HG02759 (cell line): ENCODE results near the gene NPEPL1.
A peak's percentile ranks its signal among the peaks of the same experiment; 100 is the strongest.

Experiments used
- ATAC-seq: cut with Tn5 transposase; IDR thresholded peaks from one replicate; pipeline ENCODE4 v1.9.1; 2021; ENCODE audit warnings: mild to moderate bottlenecking, moderate library complexity; ENCODE audit not compliant: unreplicated experiment

The NPEPL1 gene

DNA sequence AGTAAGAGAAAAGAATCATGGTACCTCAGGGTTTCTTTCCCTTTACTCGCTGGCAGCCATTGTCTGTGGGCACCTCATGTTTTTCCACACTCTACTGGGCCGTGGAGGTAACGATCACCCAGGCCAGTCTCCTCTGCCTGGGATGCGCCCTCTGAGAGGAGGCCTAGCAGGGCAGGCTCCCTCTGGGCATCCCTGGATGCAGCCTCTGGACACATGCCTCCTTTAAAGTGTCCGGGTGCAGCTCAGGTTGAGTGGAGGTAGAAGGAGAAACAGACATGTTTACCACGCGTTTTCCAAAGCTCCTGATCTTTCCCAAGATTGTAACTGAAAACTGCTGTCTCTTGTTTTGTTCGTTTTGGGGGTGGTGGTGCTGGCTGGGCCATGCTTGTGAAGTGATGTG is 13.8 kb upstream of the NPEPL1 start:
- no peak for ATAC-seq

GRCh38 chr20:58682656-58683531 is 9.7 kb upstream of the NPEPL1 start:
- ATAC-seq: no peak

GRCh38 chr20:58684291-58684690 is 8.3 kb upstream of the NPEPL1 start:
- ATAC-seq: no peak

- ATAC-seq: no peak
Observed at GRCh38 chr20:58685988-58686387, 6.6 kb upstream of the NPEPL1 start.

DNA sequence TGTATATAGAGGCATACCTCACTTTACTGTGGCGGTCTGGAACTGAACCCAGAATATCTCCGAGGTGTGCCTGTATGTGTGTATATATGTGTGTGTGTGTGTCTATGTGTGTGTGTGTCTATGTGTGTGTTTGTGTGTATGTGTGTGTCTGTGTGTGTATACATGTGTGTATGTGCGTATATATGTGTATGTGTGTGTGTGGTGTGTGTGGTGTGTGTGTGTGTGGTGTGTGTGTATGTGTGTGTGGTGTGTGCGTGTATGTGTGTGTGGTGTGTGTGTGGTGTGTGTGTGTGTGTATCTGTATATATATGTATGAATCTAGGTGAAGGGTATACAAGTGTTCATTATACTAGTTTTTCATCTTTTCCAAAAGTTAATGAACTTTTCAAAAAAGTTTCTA is 4.2 kb upstream of the NPEPL1 start:
- no peak for ATAC-seq

DNA sequence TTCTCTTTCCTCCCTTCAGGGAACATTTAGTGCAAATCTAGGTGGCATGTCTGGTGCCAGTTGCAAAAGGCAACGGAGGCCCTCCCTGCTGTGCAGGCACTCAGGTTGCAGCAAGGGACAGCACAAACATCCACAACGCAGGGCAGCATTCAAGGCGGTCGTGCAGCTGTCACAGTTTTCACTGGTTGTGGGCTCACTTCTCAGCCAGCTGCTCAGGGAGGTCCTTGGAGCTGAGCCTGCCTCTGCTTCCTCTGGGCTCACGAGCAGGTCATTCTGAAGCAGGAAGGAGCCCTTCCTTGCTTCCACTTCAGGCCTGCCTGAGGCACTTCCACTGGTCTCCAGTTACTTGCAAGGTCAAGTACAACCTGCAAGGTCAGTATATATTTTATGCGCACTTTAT is 3.8 kb upstream of the NPEPL1 start:
- ATAC-seq: no peak

DNA sequence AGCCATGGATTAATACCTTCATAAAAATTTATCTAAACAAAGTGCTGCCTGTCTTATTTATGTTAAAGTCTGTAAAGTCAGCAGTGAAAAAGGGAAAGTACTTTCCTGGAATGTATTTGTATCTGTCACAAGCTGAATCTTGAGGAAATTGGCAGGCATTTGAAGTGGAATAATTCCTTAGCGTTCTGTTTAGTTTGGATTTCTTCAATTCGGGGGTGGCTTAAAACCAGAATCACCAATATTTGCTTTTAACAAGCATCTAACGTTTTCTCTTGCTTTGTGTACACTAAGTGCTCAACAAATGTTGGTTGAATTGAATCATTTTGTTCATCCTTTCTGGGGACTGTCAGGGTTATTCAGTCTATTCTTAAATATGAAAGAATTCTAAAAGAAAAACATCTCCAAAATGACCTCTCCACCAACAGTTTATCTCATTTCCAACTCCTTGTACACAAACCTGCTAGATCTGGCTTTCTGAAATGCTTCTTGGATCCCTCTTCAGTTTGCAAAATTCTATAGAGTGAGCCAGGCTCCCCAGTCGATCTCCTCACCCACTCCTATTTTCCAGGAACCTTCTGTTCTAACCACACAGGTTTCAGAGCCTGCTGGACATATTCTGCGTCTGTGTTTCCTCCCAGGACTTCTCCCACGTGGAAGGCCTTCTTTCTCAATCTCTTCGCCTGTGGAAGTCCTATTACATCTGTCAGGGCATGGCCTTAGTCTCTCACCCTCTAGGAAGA is 2.0 kb upstream of the NPEPL1 start:
- no peak for ATAC-seq

- ATAC-seq: no peak
Observed at GRCh38 chr20:58691773-58692578, 624 bp upstream of the NPEPL1 start.

DNA sequence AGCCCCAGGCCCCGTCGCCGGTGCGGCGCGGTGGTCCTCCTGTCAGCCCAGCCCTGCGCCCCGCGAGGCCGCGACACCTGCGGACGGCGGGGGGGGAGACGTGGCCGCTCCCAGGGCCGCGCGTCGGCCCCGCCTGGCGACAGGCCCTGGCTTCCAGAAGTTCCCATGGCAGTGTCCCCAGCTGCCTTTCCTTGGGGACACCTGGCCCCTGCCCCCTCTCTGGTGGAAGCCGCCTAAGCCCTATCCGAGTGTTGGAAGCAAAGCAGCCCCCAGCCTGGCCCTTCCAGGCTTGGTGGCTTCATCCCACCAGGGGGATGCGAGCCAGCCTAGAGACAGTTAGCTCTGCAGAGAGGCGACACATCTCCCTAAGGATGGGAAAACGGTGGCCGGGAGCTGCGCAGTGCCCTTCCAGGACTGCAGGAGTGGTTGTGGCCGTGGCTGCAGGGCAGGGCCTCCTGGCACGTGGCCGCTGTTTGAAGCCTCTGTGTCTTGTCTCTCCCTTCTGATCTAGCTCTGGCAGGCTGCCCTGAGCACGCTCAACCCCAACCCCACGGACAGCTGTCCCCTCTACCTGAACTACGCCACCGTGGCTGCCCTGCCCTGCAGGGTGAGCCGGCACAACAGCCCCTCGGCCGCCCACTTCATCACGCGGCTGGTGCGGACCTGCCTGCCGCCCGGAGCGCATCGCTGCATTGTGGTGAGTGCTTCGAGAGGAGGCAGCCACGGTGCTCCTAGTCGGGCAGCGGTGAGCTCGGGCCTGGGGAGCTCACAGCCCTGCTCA is 816 bp downstream of the NPEPL1 start:
- peak; percentile 37 for ATAC-seq

DNA sequence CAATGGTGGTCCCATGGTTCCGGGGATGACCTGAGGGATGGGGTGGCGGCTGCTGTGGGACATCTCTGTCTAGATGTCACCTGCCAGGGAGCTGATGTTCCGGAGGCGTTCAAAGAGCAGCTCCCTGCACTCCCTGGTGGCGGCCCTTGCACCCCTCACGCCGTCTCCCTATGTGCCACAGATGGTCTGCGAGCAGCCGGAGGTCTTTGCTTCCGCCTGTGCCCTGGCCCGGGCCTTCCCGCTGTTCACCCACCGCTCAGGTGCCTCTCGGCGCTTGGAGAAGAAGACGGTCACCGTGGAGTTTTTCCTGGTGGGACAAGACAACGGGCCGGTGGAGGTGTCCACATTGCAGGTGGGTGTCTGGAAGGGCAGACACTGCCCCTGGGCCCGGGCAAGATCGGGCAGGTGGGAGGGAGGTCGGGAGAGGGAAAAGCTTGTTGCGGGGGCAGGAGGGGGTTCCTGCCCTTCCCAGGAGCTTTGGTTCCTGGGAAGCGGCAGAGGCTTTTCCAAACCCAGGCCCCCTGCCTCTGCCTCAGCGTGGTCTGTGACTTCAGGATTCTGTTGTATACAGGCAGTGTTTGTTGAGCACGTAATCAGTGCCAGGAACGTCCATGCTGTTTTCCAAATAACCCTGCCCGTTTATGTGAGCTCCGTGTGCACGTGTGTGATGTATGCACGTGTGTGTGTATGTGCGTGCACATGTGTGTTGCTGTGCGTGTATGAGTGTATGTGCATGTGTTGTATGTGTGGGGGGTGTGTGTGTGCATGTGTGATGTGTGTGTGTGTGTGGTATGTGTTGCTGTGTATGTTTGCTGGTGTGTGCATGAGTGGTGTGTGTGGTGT is 1.9 kb downstream of the NPEPL1 start:
- ATAC-seq: no peak

- ATAC-seq: no peak
Observed at GRCh38 chr20:58695084-58695722, 2.6 kb downstream of the NPEPL1 start.

GRCh38 chr20:58695895-58696375 is 3.3 kb downstream of the NPEPL1 start:
- ATAC-seq: no peak

DNA sequence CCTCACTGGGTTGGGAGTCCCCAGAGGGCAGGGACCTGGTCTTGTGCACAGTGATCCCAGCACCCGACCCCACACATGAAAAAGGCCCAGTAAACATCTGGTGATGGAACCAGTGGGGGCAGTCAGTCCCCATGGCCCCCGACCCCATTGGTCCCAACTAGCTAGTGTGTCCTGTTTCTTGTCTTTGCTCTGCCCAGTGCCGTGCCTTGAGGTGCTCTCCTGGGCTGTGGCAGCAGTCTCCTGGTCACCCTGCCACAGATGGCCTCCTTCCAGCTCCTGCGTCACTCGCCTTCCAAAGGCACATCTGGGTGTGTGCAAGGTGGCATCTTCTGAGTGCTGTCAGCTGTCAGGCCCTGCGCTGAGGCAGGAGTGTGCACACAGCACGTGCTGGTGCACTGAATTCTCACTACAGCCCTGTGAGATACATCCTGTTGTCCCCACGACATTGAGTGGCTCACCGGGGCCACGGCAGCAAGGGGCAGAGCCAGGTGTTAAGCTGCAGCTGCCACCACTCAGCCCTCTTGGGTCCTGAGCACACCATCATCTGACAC is 3.9 kb downstream of the NPEPL1 start:
- no peak for ATAC-seq

- ATAC-seq: no peak
Observed at GRCh38 chr20:58697201-58697866, 4.7 kb downstream of the NPEPL1 start.

- no peak for ATAC-seq
Observed at GRCh38 chr20:58697867-58698703, 5.5 kb downstream of the NPEPL1 start.

GRCh38 chr20:58698741-58699622 is 6.4 kb downstream of the NPEPL1 start:
- ATAC-seq: no peak
